Measurements from ENCODE around the gene ANLN.

The ANLN gene

DNA sequence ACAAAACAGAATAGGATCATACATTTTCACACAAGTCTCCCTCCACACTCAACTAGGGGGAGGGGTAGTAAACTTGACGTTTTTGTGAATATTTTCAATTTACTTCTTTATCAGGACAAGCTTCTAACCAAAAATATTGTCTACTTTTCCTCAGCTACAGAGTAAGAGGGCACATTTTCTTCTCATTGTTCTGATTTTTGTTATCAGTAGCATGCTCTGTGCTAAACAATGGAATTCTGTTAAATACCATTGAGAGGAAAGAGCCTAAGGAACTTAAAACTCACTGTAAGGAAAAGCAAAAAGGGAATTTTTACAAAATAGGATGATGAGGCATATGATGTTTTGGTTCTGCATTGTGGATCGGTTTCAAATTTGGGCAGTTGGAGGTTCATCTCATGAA, 41.2 kb downstream of the ANLN start:
- H2AFZ ChIP-seq (ENCODE audit: low read length) = no peak overlapping the region
- peaks cover 89% of the 10 kb centered on the region for H3K36me3 ChIP-seq (ENCODE audit: insufficient read depth, low read length)
- H3K27me3 ChIP-seq (ENCODE audit: insufficient read depth, low read length, poor library complexity, severe bottlenecking) = no peaks in the 10 kb centered on the region

DNA sequence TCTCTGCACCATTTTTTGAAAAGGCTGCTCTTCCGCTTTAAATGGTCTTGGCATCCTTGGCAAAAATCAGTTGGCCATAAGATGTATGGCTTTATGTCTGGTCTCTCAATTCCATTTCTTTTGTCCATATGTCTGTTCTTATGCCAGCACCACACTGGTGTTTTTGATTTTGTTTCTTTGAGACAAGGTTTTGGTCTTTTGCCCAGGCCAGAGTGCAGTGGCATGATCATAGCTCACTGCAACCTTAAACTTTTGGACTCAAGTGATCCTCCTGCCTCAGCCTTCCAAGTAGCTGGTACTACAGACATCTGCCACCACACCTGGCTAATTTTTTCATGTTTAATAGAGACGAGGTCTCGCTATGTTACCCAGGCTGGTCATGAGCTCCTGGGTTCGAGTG, 48.5 kb downstream of the ANLN start:
- Histone ChIP-seq H3K4me1 (ENCODE audit: insufficient read depth, low read length, poor library complexity, severe bottlenecking) (no peaks in the 10 kb centered on the region), H3K4me2 (ENCODE audit: low read depth, low read length, poor library complexity, severe bottlenecking) (no peak overlapping the region), H2AFZ (ENCODE audit: low read length) (no peak overlapping the region), H3K36me3 (ENCODE audit: insufficient read depth, low read length) (peaks cover 80% of the 10 kb centered on the region), H3K9ac (ENCODE audit: low read depth, low read length, poor library complexity, severe bottlenecking) (no peak overlapping the region), H3K27me3 (ENCODE audit: insufficient read depth, low read length, poor library complexity, severe bottlenecking) (no peaks in the 10 kb centered on the region), H3K4me3 (ENCODE audit: low read length, poor library complexity, severe bottlenecking) (no peak overlapping the region), H3F3A (ENCODE audit: low read depth) (no peaks in the 10 kb centered on the region), H3K9me3 (ENCODE audit: insufficient read depth, low read depth, low read length) (no peaks in the 10 kb centered on the region), H3K79me2 (ENCODE audit: insufficient read depth, low read length) (peaks cover 15% of the 10 kb centered on the region), H3K9me2 (replicated peaks; ENCODE audit: low read depth, low read length) (no peaks in the 10 kb centered on the region), H4K20me1 (ENCODE audit: insufficient read depth, low read length, poor library complexity, severe bottlenecking) (no peaks in the 10 kb centered on the region)
- TF ChIP-seq EZH2phosphoT487 (IDR thresholded peaks at IDR 0.05; ENCODE audit: borderline replicate concordance) (no peak), CTCF (conservative IDR thresholded peaks at IDR 0.05; ENCODE audit: low read length) (no peak)

More for the DNA sequence above, 41.2 kb downstream of the ANLN start:
- Histone ChIP-seq H3K4me1 (ENCODE audit: insufficient read depth, low read length, poor library complexity, severe bottlenecking) (no peaks in the 10 kb centered on the region), H3K9ac (ENCODE audit: low read depth, low read length, poor library complexity, severe bottlenecking) (no peak overlapping the region), H3K9me3 (ENCODE audit: insufficient read depth, low read depth, low read length) (no peaks in the 10 kb centered on the region), H3K4me3 (ENCODE audit: low read length, poor library complexity, severe bottlenecking) (no peak overlapping the region), H3K79me2 (ENCODE audit: insufficient read depth, low read length) (no peaks in the 10 kb centered on the region), H3K4me2 (ENCODE audit: low read depth, low read length, poor library complexity, severe bottlenecking) (no peak overlapping the region), H4K20me1 (ENCODE audit: insufficient read depth, low read length, poor library complexity, severe bottlenecking) (no peaks in the 10 kb centered on the region), H3F3A (ENCODE audit: low read depth) (no peaks in the 10 kb centered on the region), H3K9me2 (replicated peaks; ENCODE audit: low read depth, low read length) (no peaks in the 10 kb centered on the region)
- TF ChIP-seq EZH2phosphoT487 (IDR thresholded peaks at IDR 0.05; ENCODE audit: borderline replicate concordance) = no peak
- no peak for TF ChIP-seq CTCF (conservative IDR thresholded peaks at IDR 0.05; ENCODE audit: low read length)

DNA sequence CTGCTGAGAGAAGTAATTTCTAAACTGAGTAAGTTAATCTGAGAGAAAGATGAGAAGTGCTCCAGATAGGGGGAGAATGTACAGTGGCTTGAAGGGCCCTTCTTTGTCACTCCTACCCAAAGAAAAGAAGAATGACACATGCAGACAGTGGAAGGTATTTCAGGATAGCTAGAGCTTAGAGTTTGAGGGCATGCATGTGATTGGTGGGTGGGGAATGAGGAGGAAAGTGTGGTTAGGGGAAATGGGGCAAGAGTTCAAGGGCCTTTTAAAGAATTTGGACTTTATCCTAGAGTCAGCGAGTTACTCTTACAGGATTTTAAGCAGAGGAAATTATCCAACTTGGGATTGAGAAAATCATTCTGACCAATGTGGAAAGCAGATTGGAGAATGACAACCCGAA, 50.0 kb downstream of the ANLN start:
- H3K9ac ChIP-seq (ENCODE audit: low read depth, low read length, poor library complexity, severe bottlenecking) = no peak overlapping the region
- no peaks in the 10 kb centered on the region for H3K9me2 ChIP-seq (replicated peaks; ENCODE audit: low read depth, low read length)
- H2AFZ ChIP-seq (ENCODE audit: low read length) = no peak overlapping the region
- TF ChIP-seq CTCF (conservative IDR thresholded peaks at IDR 0.05; ENCODE audit: low read length) = no peak
- TF ChIP-seq EZH2phosphoT487 (IDR thresholded peaks at IDR 0.05; ENCODE audit: borderline replicate concordance) = no peak
- H3K36me3 ChIP-seq (ENCODE audit: insufficient read depth, low read length) = peaks cover 77% of the 10 kb centered on the region
- no peaks in the 10 kb centered on the region for H3K27me3 ChIP-seq (ENCODE audit: insufficient read depth, low read length, poor library complexity, severe bottlenecking)
- H3F3A ChIP-seq (ENCODE audit: low read depth) = no peaks in the 10 kb centered on the region
- H3K4me1 ChIP-seq (ENCODE audit: insufficient read depth, low read length, poor library complexity, severe bottlenecking) = no peaks in the 10 kb centered on the region
- H4K20me1 ChIP-seq (ENCODE audit: insufficient read depth, low read length, poor library complexity, severe bottlenecking) = no peaks in the 10 kb centered on the region
- H3K79me2 ChIP-seq (ENCODE audit: insufficient read depth, low read length) = peaks cover 15% of the 10 kb centered on the region
- no peaks in the 10 kb centered on the region for H3K9me3 ChIP-seq (ENCODE audit: insufficient read depth, low read depth, low read length)
- H3K4me2 ChIP-seq (ENCODE audit: low read depth, low read length, poor library complexity, severe bottlenecking) = no peak overlapping the region
- no peak overlapping the region for H3K4me3 ChIP-seq (ENCODE audit: low read length, poor library complexity, severe bottlenecking)

Data from Loucy (cell line).